PC-9 (cell line): ENCODE results near the gene PAPOLA. TPM values are rescaled to one million over a fixed set of nuclear protein-coding genes. Genes with fewer than 3 reads are reported as not detected.

ENCODE experiments used
- Bru-seq: library from RNA; stranded (reverse); fragments of 400-500 nt; gene quantifications from one replicate; lab custom pipeline; 2021; lab: Mats Ljungman, UMichigan
- BruChase-seq, 2 experiments: library from RNA; stranded (reverse); fragments of 400-500 nt; gene quantifications; one replicate each; lab custom pipeline; 2021; lab: Mats Ljungman, UMichigan
- BruUV-seq: library from RNA; stranded (reverse); fragments of 400-500 nt; replicated peaks from 2 replicates; lab custom pipeline; 2021; lab: Mats Ljungman, UMichigan
- CTCF ChIA-PET: fragments of 300-600 bp; sonication (Branson Sonifier 250); formaldehyde crosslinking; loops from one replicate; lab custom pipeline; 2022; ENCODE audit warnings: antibody characterized with exemption; lab: Charles Lee
- POLR2A ChIA-PET: fragments of 300-600 bp; sonication (Branson Sonifier 250); formaldehyde crosslinking; loops from one replicate; lab custom pipeline; 2022; ENCODE audit warnings: antibody characterized with exemption; ENCODE audit not compliant: unreplicated experiment; lab: Charles Lee
- DNase-seq, 2 experiments: peaks; one replicate each; pipeline versions ENCODE4 v3.0.0 to v3.0.0-alpha.2; 2015 to 2022; ENCODE audit warnings: mixed read lengths in 1 of 2
- H2AFZ ChIP-seq: fragments of 200-600 bp; sonication (generic); 2 replicates; pipeline ENCODE4 v1.8.1; 2017; ENCODE audit warnings: antibody characterized with exemption
- H3F3A ChIP-seq: fragments of 200-600 bp; sonication (generic); 2 replicates; pipeline ENCODE4 v1.8.1; 2017; ENCODE audit warnings: antibody characterized with exemption, mild to moderate bottlenecking, low read depth; ENCODE audit not compliant: insufficient read depth
- H3K27ac ChIP-seq: fragments of 200-600 bp; sonication (generic); 2 replicates; pipeline ENCODE4 v1.6.1; 2016; ENCODE audit warnings: mixed run types
- H3K27me3 ChIP-seq: fragments of 200-600 bp; sonication (generic); 2 replicates; pipeline ENCODE4 v1.6.1; 2016; ENCODE audit warnings: low read depth, mixed run types; ENCODE audit not compliant: insufficient read depth
- H3K36me3 ChIP-seq: fragments of 200-600 bp; sonication (generic); 2 replicates; pipeline ENCODE4 v1.6.1; 2016; ENCODE audit warnings: low read depth, mixed run types
- H3K4me1 ChIP-seq: fragments of 200-600 bp; sonication (generic); replicated peaks from 2 replicates; pipeline ENCODE4 v1.6.1; 2016; ENCODE audit warnings: mixed run types; ENCODE audit not compliant: insufficient read depth
- H3K4me2 ChIP-seq: fragments of 200-600 bp; sonication (generic); 2 replicates; pipeline ENCODE4 v1.6.1; 2017; ENCODE audit warnings: mixed run types
- H3K4me3 ChIP-seq: fragments of 200-600 bp; sonication (generic); 2 replicates; pipeline ENCODE4 v1.6.1; 2016; ENCODE audit warnings: mixed run types
- H3K79me2 ChIP-seq: fragments of 200-600 bp; sonication (generic); 2 replicates; pipeline ENCODE4 v1.6.1; 2017; ENCODE audit warnings: low read depth, mixed run types
- H3K9me2 ChIP-seq: fragments of 200-600 bp; sonication (generic); 2 replicates; pipeline ENCODE4 v1.8.1; 2017; ENCODE audit warnings: mild to moderate bottlenecking; ENCODE audit not compliant: insufficient read depth
- H3K9me3 ChIP-seq: fragments of 200-600 bp; sonication (generic); 2 replicates; pipeline ENCODE4 v1.8.1; 2016; ENCODE audit warnings: low read depth; ENCODE audit not compliant: insufficient read depth
- H4K20me1 ChIP-seq: fragments of 200-600 bp; sonication (generic); 2 replicates; pipeline ENCODE4 v1.8.1; 2017; ENCODE audit not compliant: insufficient read depth
- CTCF ChIP-seq: fragments of 200-600 bp; sonication (generic); conservative IDR thresholded peaks from 2 replicates; pipeline ENCODE4 v1.6.1; 2017; ENCODE audit warnings: mixed run types, antibody characterized with exemption, mild to moderate bottlenecking, moderate library complexity
- EZH2 ChIP-seq: fragments of 200-600 bp; sonication (generic); IDR thresholded peaks from 2 replicates; pipeline ENCODE4 v1.8.0; 2017; ENCODE audit warnings: antibody characterized with exemption, low read depth
- intact Hi-C: fragments of 100-400 bp; cut with micrococcal nuclease; formaldehyde crosslinking; loops from one replicate; pipeline ENCODE4 v1.10.0; 2022; ENCODE audit not compliant: unreplicated experiment
- long read RNA-seq: library from polyadenylated mRNA; stranded (forward); transcript quantifications from one replicate; pipeline ENCODE4 v2.0.0, GENCODE V29; 2022
- total RNA-seq: library from RNA; stranded (reverse); gene quantifications from 2 replicates; pipeline ENCODE4 v1.2.3, GENCODE V29; 2021

The PAPOLA gene
- total RNA-seq (59.5 and 68.4 TPM in 2 replicates), Bru-seq, nascent RNA (percentile 80 among the genes with signal in this experiment), BruChase-seq, experiment 1, labeled RNA remaining after a 2-hour chase (percentile 84 among the genes with signal in this experiment), BruChase-seq, experiment 2, labeled RNA remaining after a 6-hour chase (percentile 78 among the genes with signal in this experiment)
- long read RNA-seq, full-length matches to known transcripts, result 53 of 84 reads
- long read RNA-seq, partial matches to known transcripts, result 5 of 84 reads
- long read RNA-seq, other reads (novel, unspliced or antisense), result 26 of 84 reads

GRCh38 chr14:96501740-96502620 lies at the start of gene PAPOLA:
TSS of gene PAPOLA (plus strand) at chr14:96502382. CDS start at chr14:96502593, 211 bp downstream.
- H3K4me1 ChIP-seq, result peaks cover 16% of the 10 kb centered on the region
- ChIA-PET CTCF (no interaction called here), POLR2A (interaction anchor here (0.6 kb wide), 1 partner anchor 14 kb away, joined by 3 read pairs; no protein-coding TSS in a partner anchor)
- BruUV-seq, result TSS peak; percentile 92
- peaks cover 27% of the 10 kb centered on the region for H4K20me1 ChIP-seq
- no peaks in the 10 kb centered on the region for H3K9me3 ChIP-seq
- TF ChIP-seq EZH2, result no peak
- no peak for TF ChIP-seq CTCF
- H3K9me2 ChIP-seq, result no peaks in the 10 kb centered on the region
- H3K79me2 ChIP-seq, result peaks cover 51% of the 10 kb centered on the region
- peak within 1 kb of the TSS; percentile 77 for H3K4me2 ChIP-seq
- intact Hi-C loops, result loop anchor here (5.0 kb wide), 1 partner anchor 140 kb away; the partner anchor contains the start of genes ATG2B and GSKIP
- H2AFZ ChIP-seq, result peak within 1 kb of the TSS; percentile 87
- peak within 1 kb of the TSS; percentile 78 for H3K4me3 ChIP-seq
- H3F3A ChIP-seq, result no peaks in the 10 kb centered on the region
- H3K27me3 ChIP-seq, result no peaks in the 10 kb centered on the region
- peak within 1 kb of the TSS; percentile 44 for H3K27ac ChIP-seq
- DNase-seq, result peak; percentile 69 to 82
- H3K36me3 ChIP-seq, result no peaks in the 10 kb centered on the region

DNA sequence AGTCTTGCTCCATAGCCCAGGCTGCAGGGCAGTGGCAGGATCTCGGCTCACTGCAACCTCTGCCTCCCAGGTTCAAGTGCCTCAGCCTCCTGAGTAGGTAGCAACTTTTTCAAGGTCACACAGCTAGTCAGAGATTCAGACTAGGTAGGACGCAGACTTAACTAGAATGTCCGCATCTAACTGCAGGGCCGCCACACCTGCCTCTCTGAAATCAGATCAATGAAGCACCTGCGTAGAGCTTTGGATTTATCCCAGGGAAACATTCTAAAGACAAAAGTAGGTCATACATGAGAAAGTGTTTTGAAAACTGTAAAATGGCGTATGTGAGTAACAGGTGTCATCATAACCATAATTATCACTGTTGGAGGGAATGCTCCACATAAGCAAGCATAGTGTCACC lies 49.5 kb upstream of the PAPOLA start:
- Histone ChIP-seq H2AFZ (no peak overlapping the region), H3K4me3 (no peak overlapping the region), H3K36me3 (no peaks in the 10 kb centered on the region), H3K79me2 (no peaks in the 10 kb centered on the region), H3F3A (no peaks in the 10 kb centered on the region), H3K9me3 (no peaks in the 10 kb centered on the region), H3K27ac (no peak overlapping the region), H3K27me3 (no peaks in the 10 kb centered on the region), H4K20me1 (no peaks in the 10 kb centered on the region), H3K4me1 (no peaks in the 10 kb centered on the region), H3K4me2 (no peak overlapping the region), H3K9me2 (no peaks in the 10 kb centered on the region)
- ChIA-PET POLR2A (no interaction called here), CTCF (no interaction called here)
- TF ChIP-seq CTCF (no peak), EZH2 (no peak)
- no TSS peak for BruUV-seq
- no peak for DNase-seq
- intact Hi-C loops, result no loop called here

GRCh38 chr14:96455588-96455987 lies 46.6 kb upstream of the PAPOLA start:
- no TSS peak for BruUV-seq
- H3K27me3 ChIP-seq, result no peaks in the 10 kb centered on the region
- CTCF ChIA-PET, result no interaction called here

More at GRCh38 chr14:96455588-96455987, 46.6 kb upstream of the PAPOLA start:
- Histone ChIP-seq H2AFZ (no peak overlapping the region), H3K79me2 (no peaks in the 10 kb centered on the region), H3F3A (no peaks in the 10 kb centered on the region), H3K9me3 (no peaks in the 10 kb centered on the region), H3K4me1 (no peaks in the 10 kb centered on the region), H3K27ac (no peak overlapping the region), H4K20me1 (no peaks in the 10 kb centered on the region), H3K4me2 (no peak overlapping the region), H3K36me3 (no peaks in the 10 kb centered on the region), H3K9me2 (no peaks in the 10 kb centered on the region), H3K4me3 (no peak overlapping the region)
- no peak for DNase-seq
- intact Hi-C loops, result no loop called here
- POLR2A ChIA-PET, result no interaction called here
- TF ChIP-seq CTCF (no peak), EZH2 (no peak)
